Trophoblast cell (in vitro differentiated cells and primary cell): ENCODE data around the gene BIRC6. TPM values are rescaled to one million over a fixed set of nuclear protein-coding genes. Genes with fewer than 3 reads are reported as not detected.
A peak's percentile ranks its signal among the peaks of the same experiment; 100 is the strongest.
"Not testable (repeated sequence)": the region's sequence is repeated elsewhere in the genome, so short reads cannot be mapped to it uniquely, and the experiment has no call there.

Source experiments
- DNase-seq, 2 donors: peaks; one replicate each; pipeline ENCODE4 v3.0.0-alpha.2; 2016
- H2AFZ ChIP-seq: 2 replicates; pipeline ENCODE4 v1.6.1; 2013; ENCODE audit warnings: low read length, moderate library complexity, mild to moderate bottlenecking; ENCODE audit not compliant: insufficient read depth, poor library complexity
- H2AK5ac ChIP-seq: 2 replicates; pipeline ENCODE4 v1.6.1; 2013; ENCODE audit warnings: mild to moderate bottlenecking, low read length
- H2BK120ac ChIP-seq: 2 replicates; pipeline ENCODE4 v1.6.1; 2013; ENCODE audit warnings: low read length, mild to moderate bottlenecking, moderate library complexity; ENCODE audit not compliant: insufficient read depth, poor library complexity
- H2BK12ac ChIP-seq: 2 replicates; pipeline ENCODE4 v1.6.1; 2013; ENCODE audit warnings: mild to moderate bottlenecking, low read length, moderate library complexity
- H2BK5ac ChIP-seq: 2 replicates; pipeline ENCODE4 v1.6.1; 2013; ENCODE audit warnings: low read length, low read depth, moderate library complexity, mild to moderate bottlenecking; ENCODE audit not compliant: poor library complexity
- H3K14ac ChIP-seq: 2 replicates; pipeline ENCODE4 v1.6.1; 2013; ENCODE audit warnings: mild to moderate bottlenecking, low read length
- H3K18ac ChIP-seq: 2 replicates; pipeline ENCODE4 v1.6.1; 2013; ENCODE audit warnings: mild to moderate bottlenecking, low read length
- H3K23ac ChIP-seq: 2 replicates; pipeline ENCODE4 v1.6.1; 2013; ENCODE audit warnings: low read length
- H3K27ac ChIP-seq: 2 replicates; pipeline ENCODE4 v1.5.1; 2013; ENCODE audit warnings: low read depth, mild to moderate bottlenecking, inconsistent platforms, low read length, moderate library complexity
- H3K27me3 ChIP-seq: 2 replicates; pipeline ENCODE4 v1.6.1; 2013; ENCODE audit warnings: inconsistent platforms, mild to moderate bottlenecking, low read length, moderate library complexity; ENCODE audit not compliant: insufficient read depth
- H3K36me3 ChIP-seq, 2 experiments: 1 replicate in 1 of 2; 2 replicates in 1 of 2; pipeline ENCODE4 v1.6.1; 2013; ENCODE audit warnings: low read length in 2 of 2, mild to moderate bottlenecking in 2 of 2, moderate library complexity in 1 of 2; ENCODE audit not compliant: insufficient read depth in 2 of 2, control insufficient read depth in 1 of 2
- H3K4ac ChIP-seq: 2 replicates; pipeline ENCODE4 v1.6.1; 2013; ENCODE audit warnings: low read depth, mild to moderate bottlenecking, low read length, moderate library complexity
- H3K4me1 ChIP-seq, 2 experiments: 1 replicate in 1 of 2; 2 replicates in 1 of 2; pipeline ENCODE4 v1.6.1; 2013; ENCODE audit warnings: low read length in 2 of 2, mild to moderate bottlenecking in 2 of 2, moderate library complexity in 1 of 2; ENCODE audit not compliant: insufficient read depth in 2 of 2, control insufficient read depth in 1 of 2
- H3K4me2 ChIP-seq: 2 replicates; pipeline ENCODE4 v1.6.1; 2013; ENCODE audit warnings: inconsistent platforms, mild to moderate bottlenecking, low read length, moderate library complexity
- H3K4me3 ChIP-seq: 2 replicates; pipeline ENCODE4 v1.5.1; 2013; ENCODE audit warnings: mild to moderate bottlenecking, low read depth, low read length, inconsistent platforms
- H3K79me1 ChIP-seq: one replicate; pipeline ENCODE4 v1.6.1; 2013; ENCODE audit warnings: low read length
- H3K79me2 ChIP-seq: 2 replicates; pipeline ENCODE4 v1.6.1; 2013; ENCODE audit warnings: low read length, mild to moderate bottlenecking; ENCODE audit not compliant: control insufficient read depth, insufficient read depth, poor library complexity
- H3K9ac ChIP-seq: 2 replicates; pipeline ENCODE4 v1.6.1; 2013; ENCODE audit warnings: mild to moderate bottlenecking, low read length
- H3K9me3 ChIP-seq: 2 replicates; pipeline ENCODE4 v1.6.1; 2013; ENCODE audit warnings: low read depth, mild to moderate bottlenecking, control low read depth, inconsistent platforms, low read length; ENCODE audit not compliant: insufficient read depth
- H4K12ac ChIP-seq: 2 replicates; pipeline ENCODE4 v1.6.1; 2013; ENCODE audit warnings: low read depth, mild to moderate bottlenecking, low read length, moderate library complexity
- H4K8ac ChIP-seq: 2 replicates; pipeline ENCODE4 v1.6.1; 2013; ENCODE audit warnings: low read depth, mild to moderate bottlenecking, low read length, moderate library complexity
- H4K91ac ChIP-seq: one replicate; pipeline ENCODE4 v1.6.1; 2013; ENCODE audit warnings: low read depth, mild to moderate bottlenecking, low read length, moderate library complexity
- WGBS: extraction: QIAGEN DNeasy Blood & Tissue Kit; methylation state at CpG from one replicate; pipeline ENCODE4 v1.1.7; 2013; ENCODE audit warnings: missing lambda C conversion rate; ENCODE audit not compliant: insufficient read length, insufficient coverage; ENCODE audit errors: extremely low coverage; 5-methylcytosine and 5-hydroxymethylcytosine counted together
- polyA plus RNA-seq: library from polyadenylated mRNA; stranded (reverse); fragments of 200-250 nt; gene quantifications from 2 replicates; pipeline ENCODE4 v1.2.3, GENCODE V29; 2013

Gene BIRC6
- 18.0 and 19.8 TPM in 2 replicates for polyA plus RNA-seq

GRCh38 chr2:32356681-32357317 lies at the start of gene BIRC6:
BIRC6 (plus strand) TSS chr2:32357023; CDS start chr2:32357162, 139 bp downstream.
- H3K79me1 ChIP-seq = peaks cover 16% of the 10 kb centered on the region
- peak within 1 kb of the TSS; percentile 80 for H2AFZ ChIP-seq

GRCh38 chr2:32310577-32310976 lies 46.2 kb upstream of the BIRC6 start:
- DNase-seq = no peak

More at GRCh38 chr2:32356681-32357317, at the start of gene BIRC6:
- Histone ChIP-seq H2BK12ac (peak within 1 kb of the TSS; percentile 0), H3K4me1 (peaks cover 2% of the 10 kb centered on the region in 2 experiments), H4K8ac (peak within 1 kb of the TSS; percentile 89), H3K18ac (peak within 1 kb of the TSS; percentile 93), H3K36me3 (no peaks in the 10 kb centered on the region), H3K4ac (peak within 1 kb of the TSS; percentile 84), H2BK5ac (peak within 1 kb of the TSS; percentile 80), H3K9ac (peak within 1 kb of the TSS; percentile 95), H2AK5ac (peak within 1 kb of the TSS; percentile 92), H3K23ac (no peak within 1 kb of the TSS), H3K4me3 (peak within 1 kb of the TSS; percentile 98), H3K14ac (peak within 1 kb of the TSS; percentile 98), H2BK120ac (peak within 1 kb of the TSS; percentile 90), H4K12ac (peak within 1 kb of the TSS; percentile 92), H3K9me3 (no peaks in the 10 kb centered on the region), H4K91ac (peak within 1 kb of the TSS; percentile 95), H3K4me2 (peak within 1 kb of the TSS; percentile 74), H3K27ac (peak within 1 kb of the TSS; percentile 91), H3K27me3 (no peaks in the 10 kb centered on the region), H3K79me2 (peaks cover 18% of the 10 kb centered on the region)
- no CpG with 5 or more reads among the region's 76 CpGs for WGBS
- DNase-seq = peak; percentile 99

GRCh38 chr2:32314886-32315285 lies 41.9 kb upstream of the BIRC6 start:
- no peak overlapping the region for H4K8ac ChIP-seq
- H2AFZ ChIP-seq = no peak overlapping the region
- peaks cover 0 to 3% of the 10 kb centered on the region in 2 experiments for H3K36me3 ChIP-seq
- no peaks in the 10 kb centered on the region for H3K4me1 ChIP-seq
- H3K27ac ChIP-seq = no peak overlapping the region
- no peak overlapping the region for H3K4me3 ChIP-seq
- no peaks in the 10 kb centered on the region for H3K79me2 ChIP-seq
- no peak overlapping the region for H3K4me2 ChIP-seq
- no peak overlapping the region for H3K14ac ChIP-seq
- no peak overlapping the region for H2BK12ac ChIP-seq
- H2BK5ac ChIP-seq = no peak overlapping the region
- no peak overlapping the region for H2BK120ac ChIP-seq
- no peak overlapping the region for H4K12ac ChIP-seq
- no peaks in the 10 kb centered on the region for H3K9me3 ChIP-seq
- no peak overlapping the region for H3K23ac ChIP-seq
- H3K79me1 ChIP-seq = no peaks in the 10 kb centered on the region
- H3K27me3 ChIP-seq = no peaks in the 10 kb centered on the region
- no peak overlapping the region for H3K9ac ChIP-seq
- H3K4ac ChIP-seq = no peak overlapping the region
- no peak overlapping the region for H4K91ac ChIP-seq
- no peak overlapping the region for H2AK5ac ChIP-seq
- no CpG with 5 or more reads among the region's 1 CpG for WGBS
- no peak for DNase-seq
- H3K18ac ChIP-seq = no peak overlapping the region

More at GRCh38 chr2:32310577-32310976, 46.2 kb upstream of the BIRC6 start:
- Histone ChIP-seq H2BK12ac (no peak overlapping the region), H3K4me1 (no peaks in the 10 kb centered on the region), H3K9me3 (no peaks in the 10 kb centered on the region), H3K27me3 (no peaks in the 10 kb centered on the region), H3K79me1 (no peaks in the 10 kb centered on the region), H3K4me3 (no peak overlapping the region), H4K8ac (no peak overlapping the region), H3K4me2 (no peak overlapping the region), H3K4ac (no peak overlapping the region), H3K23ac (no peak overlapping the region), H3K79me2 (no peaks in the 10 kb centered on the region), H2BK120ac (no peak overlapping the region), H4K91ac (no peak overlapping the region), H2AK5ac (no peak overlapping the region), H4K12ac (no peak overlapping the region), H3K36me3 (peaks cover 0 to 4% of the 10 kb centered on the region in 2 experiments), H3K14ac (no peak overlapping the region), H2AFZ (no peak overlapping the region), H3K9ac (no peak overlapping the region), H2BK5ac (no peak overlapping the region), H3K27ac (no peak overlapping the region), H3K18ac (no peak overlapping the region)
- WGBS = no CpG with 5 or more reads among the region's 7 CpGs

GRCh38 chr2:32328679-32329078 lies 28.1 kb upstream of the BIRC6 start:
- H3K79me2 ChIP-seq, H4K8ac ChIP-seq, H3K23ac ChIP-seq, H3K79me1 ChIP-seq, H2BK120ac ChIP-seq, H2AK5ac ChIP-seq, H4K91ac ChIP-seq, H3K36me3 ChIP-seq, H3K4ac ChIP-seq, H2BK12ac ChIP-seq, H3K4me3 ChIP-seq, H3K18ac ChIP-seq, H3K27me3 ChIP-seq, H4K12ac ChIP-seq, H3K27ac ChIP-seq, H3K4me2 ChIP-seq, H3K14ac ChIP-seq, H2AFZ ChIP-seq, H3K9ac ChIP-seq, DNase-seq, H2BK5ac ChIP-seq, H3K4me1 ChIP-seq, H3K9me3 ChIP-seq: not testable (repeated sequence)
- WGBS = no CpG with 5 or more reads among the region's 1 CpG
